ENCODE results near the gene LMAN1L.

LMAN1L gene

GRCh38 chr15:74815961-74816360, 3.3 kb downstream of the LMAN1L start:
- H3K9ac ChIP-seq (ENCODE audit: low read length): no peak overlapping the region
- H3K4me1 ChIP-seq (ENCODE audit: insufficient read depth, low read length, severe bottlenecking): peaks cover 20% of the 10 kb centered on the region
- H2AFZ ChIP-seq (ENCODE audit: low read length): no peak overlapping the region
- no peaks in the 10 kb centered on the region for H3K36me3 ChIP-seq (ENCODE audit: insufficient read depth, low read length)
- no peaks in the 10 kb centered on the region for H3K79me2 ChIP-seq (ENCODE audit: insufficient read depth, low read length)
- no peaks in the 10 kb centered on the region for H3K9me3 ChIP-seq (ENCODE audit: low read length)
- H3K4me2 ChIP-seq (ENCODE audit: low read length): no peak overlapping the region
- H3K4me3 ChIP-seq (ENCODE audit: low read depth, low read length, poor library complexity, severe bottlenecking): no peak overlapping the region
- TF ChIP-seq EZH2 (IDR thresholded peaks at IDR 0.05; ENCODE audit: borderline replicate concordance, low read length): no peak
- no peak for TF ChIP-seq CTCF (IDR thresholded peaks at IDR 0.05; ENCODE audit: low read length)
- H4K20me1 ChIP-seq (ENCODE audit: insufficient read depth, low read length): no peaks in the 10 kb centered on the region
- no peaks in the 10 kb centered on the region; the same call in 1 of the 2 replicates for H3K27me3 ChIP-seq (ENCODE audit: insufficient read depth, low read length)
- no peaks in the 10 kb centered on the region for H3K9me2 ChIP-seq (ENCODE audit: low read depth, low read length)
- H3K27ac ChIP-seq (ENCODE audit: low read depth, low read length, poor library complexity, severe bottlenecking): no peak overlapping the region
- no peaks in the 10 kb centered on the region for H3F3A ChIP-seq (ENCODE audit: insufficient read depth, low read length)

GRCh38 chr15:74816624-74817369, 4.2 kb downstream of the LMAN1L start:
- TF ChIP-seq EZH2 (IDR thresholded peaks at IDR 0.05; ENCODE audit: borderline replicate concordance, low read length) (no peak), CTCF (IDR thresholded peaks at IDR 0.05; ENCODE audit: low read length) (no peak)
- no peaks in the 10 kb centered on the region for H3K36me3 ChIP-seq (ENCODE audit: insufficient read depth, low read length)
- H3K9me2 ChIP-seq (ENCODE audit: low read depth, low read length): no peaks in the 10 kb centered on the region
- no peaks in the 10 kb centered on the region for H3K79me2 ChIP-seq (ENCODE audit: insufficient read depth, low read length)
- H4K20me1 ChIP-seq (ENCODE audit: insufficient read depth, low read length): no peaks in the 10 kb centered on the region
- H3F3A ChIP-seq (ENCODE audit: insufficient read depth, low read length): no peaks in the 10 kb centered on the region
- H3K9me3 ChIP-seq (ENCODE audit: low read length): no peaks in the 10 kb centered on the region
- no peak overlapping the region for H3K9ac ChIP-seq (ENCODE audit: low read length)
- H2AFZ ChIP-seq (ENCODE audit: low read length): no peak overlapping the region
- peaks cover 28% of the 10 kb centered on the region for H3K4me1 ChIP-seq (ENCODE audit: insufficient read depth, low read length, severe bottlenecking)
- no peak overlapping the region for H3K4me3 ChIP-seq (ENCODE audit: low read depth, low read length, poor library complexity, severe bottlenecking)
- H3K27ac ChIP-seq (ENCODE audit: low read depth, low read length, poor library complexity, severe bottlenecking): no peak overlapping the region
- no peaks in the 10 kb centered on the region; the same call in 1 of the 2 replicates for H3K27me3 ChIP-seq (ENCODE audit: insufficient read depth, low read length)
- no peak overlapping the region for H3K4me2 ChIP-seq (ENCODE audit: low read length)

GRCh38 chr15:74817370-74817737, 4.7 kb downstream of the LMAN1L start:
- H3K36me3 ChIP-seq (ENCODE audit: insufficient read depth, low read length): no peaks in the 10 kb centered on the region
- TF ChIP-seq EZH2 (IDR thresholded peaks at IDR 0.05; ENCODE audit: borderline replicate concordance, low read length) (no peak), CTCF (IDR thresholded peaks at IDR 0.05; ENCODE audit: low read length) (peak; percentile 38)
- no peaks in the 10 kb centered on the region for H3K9me3 ChIP-seq (ENCODE audit: low read length)
- no peaks in the 10 kb centered on the region for H4K20me1 ChIP-seq (ENCODE audit: insufficient read depth, low read length)
- no peaks in the 10 kb centered on the region for H3K79me2 ChIP-seq (ENCODE audit: insufficient read depth, low read length)
- no peak overlapping the region for H3K9ac ChIP-seq (ENCODE audit: low read length)
- no peak overlapping the region for H2AFZ ChIP-seq (ENCODE audit: low read length)
- H3K4me3 ChIP-seq (ENCODE audit: low read depth, low read length, poor library complexity, severe bottlenecking): no peak overlapping the region
- H3F3A ChIP-seq (ENCODE audit: insufficient read depth, low read length): no peaks in the 10 kb centered on the region
- H3K27ac ChIP-seq (ENCODE audit: low read depth, low read length, poor library complexity, severe bottlenecking): no peak overlapping the region
- no peaks in the 10 kb centered on the region for H3K9me2 ChIP-seq (ENCODE audit: low read depth, low read length)
- peaks cover 29% of the 10 kb centered on the region for H3K4me1 ChIP-seq (ENCODE audit: insufficient read depth, low read length, severe bottlenecking)
- H3K4me2 ChIP-seq (ENCODE audit: low read length): no peak overlapping the region
- H3K27me3 ChIP-seq (ENCODE audit: insufficient read depth, low read length): no peaks in the 10 kb centered on the region; the same call in 1 of the 2 replicates
